ENCODE results near the gene MRPL22.
"Not testable (repeated sequence)": the region's sequence is repeated elsewhere in the genome, so short reads cannot be mapped to it uniquely, and the experiment has no call there.

The MRPL22 gene

DNA sequence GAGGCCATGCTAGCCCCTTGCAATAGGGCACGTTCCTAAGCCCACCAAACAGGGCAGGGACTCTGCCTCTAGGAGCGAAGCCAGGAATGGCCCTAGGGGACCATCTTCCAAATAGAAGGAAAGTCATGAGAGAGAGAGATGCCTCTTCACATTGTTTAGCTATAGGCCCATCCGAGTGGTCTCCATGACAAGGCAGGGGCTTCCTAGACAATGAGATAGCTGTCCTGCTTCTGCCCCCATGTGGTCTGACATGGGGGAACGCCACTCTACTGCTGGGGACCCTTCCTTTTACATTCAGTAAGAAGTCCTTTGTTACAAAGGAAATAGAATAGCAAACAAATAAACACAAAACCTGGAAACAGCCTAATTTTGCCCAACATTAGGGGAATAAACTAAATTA, 54.8 kb downstream of the MRPL22 start:
- no peak overlapping the region for H3K27ac ChIP-seq
- TF ChIP-seq CTCF (conservative IDR thresholded peaks at IDR 0.05) = no peak

DNA sequence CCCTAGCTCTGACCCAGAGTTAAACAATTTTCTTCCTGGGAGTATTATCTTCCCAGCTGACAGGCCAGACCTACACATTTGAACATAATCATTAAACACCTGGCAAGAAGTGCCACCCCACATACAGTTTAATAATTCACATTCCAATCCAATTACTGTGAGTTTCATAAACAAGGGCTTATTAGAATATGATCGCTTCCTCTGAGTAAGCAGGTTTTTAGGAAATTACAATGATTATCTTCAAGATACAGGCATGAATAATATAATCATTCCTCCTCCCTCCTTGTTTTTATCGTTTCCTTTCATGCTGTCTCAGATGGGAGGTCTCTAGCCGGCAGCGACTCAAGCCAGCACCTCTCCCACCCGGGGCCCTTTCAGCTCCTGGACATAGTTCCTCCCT, 56.9 kb downstream of the MRPL22 start:
- H3K27ac ChIP-seq = no peak overlapping the region
- TF ChIP-seq CTCF (conservative IDR thresholded peaks at IDR 0.05) = no peak

DNA sequence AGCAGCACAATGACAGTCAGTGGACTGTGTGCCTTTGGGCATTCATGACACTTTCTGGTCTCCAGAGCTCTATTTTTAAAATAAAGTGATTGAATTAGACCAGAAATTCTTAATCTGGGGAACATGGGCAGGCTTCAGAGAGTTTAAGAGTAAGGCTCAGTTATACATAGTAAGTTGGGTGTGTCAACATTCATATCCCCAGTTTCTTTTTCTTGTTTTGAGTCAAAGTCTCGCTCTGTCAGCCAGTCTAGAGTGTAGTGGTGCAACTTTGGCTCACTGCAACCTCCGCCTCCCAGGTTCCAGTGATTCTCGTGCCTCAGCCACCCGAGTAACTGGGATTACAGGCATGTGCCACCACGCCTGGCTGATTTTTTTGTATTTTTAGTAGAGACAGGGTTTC, 59.0 kb downstream of the MRPL22 start:
- no peak overlapping the region for H3K27ac ChIP-seq
- TF ChIP-seq CTCF (conservative IDR thresholded peaks at IDR 0.05) = no peak

GRCh38 chr5:155001523-155001922, 60.6 kb downstream of the MRPL22 start:
- no peak overlapping the region for H3K27ac ChIP-seq
- TF ChIP-seq CTCF (conservative IDR thresholded peaks at IDR 0.05) = no peak

GRCh38 chr5:155002722-155003121, 61.8 kb downstream of the MRPL22 start:
- not testable (repeated sequence) for H3K27ac ChIP-seq

GRCh38 chr5:155004138-155004744, 63.4 kb downstream of the MRPL22 start:
- no peak; the same call in 1 of the 2 replicates for TF ChIP-seq CTCF (conservative IDR thresholded peaks at IDR 0.05)
- H3K27ac ChIP-seq = no peak overlapping the region

- not testable (repeated sequence) for H3K27ac ChIP-seq
These were observed 65.4 kb downstream of the MRPL22 start for GRCh38 chr5:155006265-155006664.

DNA sequence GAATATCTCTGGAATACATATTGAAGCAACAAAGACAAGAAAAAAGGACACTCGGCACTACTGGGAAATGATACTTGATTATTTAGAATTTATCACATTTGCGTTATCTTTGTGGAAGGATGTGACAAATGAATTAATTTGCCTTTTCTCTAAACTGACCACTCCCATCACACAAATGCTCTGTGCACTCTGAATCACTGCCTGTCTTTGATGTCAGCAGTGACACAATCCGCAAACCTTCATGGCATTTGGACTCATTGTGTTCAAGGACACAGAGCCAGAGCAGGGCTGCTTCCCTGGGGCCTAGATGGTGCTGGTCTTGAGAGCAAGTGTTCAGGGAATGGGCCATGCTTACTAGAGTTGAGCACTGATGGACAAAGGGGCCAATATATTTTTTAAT, 67.8 kb downstream of the MRPL22 start:
- TF ChIP-seq CTCF (conservative IDR thresholded peaks at IDR 0.05) = no peak
- no peak overlapping the region for H3K27ac ChIP-seq

GRCh38 chr5:155010881-155011280, 70.0 kb downstream of the MRPL22 start:
- no peak for TF ChIP-seq CTCF (conservative IDR thresholded peaks at IDR 0.05)
- no peak overlapping the region for H3K27ac ChIP-seq

Measured in VCaP (cell line).